GOT3 (cell line): ENCODE data around the gene CUBN.
"Not testable (repeated sequence)": the region's sequence is repeated elsewhere in the genome, so short reads cannot be mapped to it uniquely, and the experiment has no call there.

Experiments used
- DNase-seq: peaks from one replicate; lab custom pipeline; 2025; ENCODE audit warnings: mixed read lengths; lab: John Stamatoyannopoulos, UW

The CUBN gene

GRCh38 chr10:16867556-16867955, 262.1 kb downstream of the CUBN start:
- DNase-seq: no peak

- no peak for DNase-seq
Observed at GRCh38 chr10:16866541-16867275, 262.9 kb downstream of the CUBN start.

- DNase-seq: no peak
Observed at GRCh38 chr10:16865766-16866165, 263.8 kb downstream of the CUBN start.

- no peak for DNase-seq
Observed at GRCh38 chr10:16863766-16864165, 265.8 kb downstream of the CUBN start.

- DNase-seq: no peak
Observed at GRCh38 chr10:16857419-16857818, 272.2 kb downstream of the CUBN start.

- DNase-seq: no peak
Observed at GRCh38 chr10:16856567-16856966, 273.0 kb downstream of the CUBN start.

GRCh38 chr10:16856092-16856491, 273.5 kb downstream of the CUBN start:
- no peak for DNase-seq

- DNase-seq: no peak
Observed at GRCh38 chr10:16854623-16855022, 275.0 kb downstream of the CUBN start.

- DNase-seq: no peak
Observed at GRCh38 chr10:16853809-16854208, 275.8 kb downstream of the CUBN start.

GRCh38 chr10:16853201-16853600, 276.4 kb downstream of the CUBN start:
- no peak for DNase-seq

- no peak for DNase-seq
Observed at GRCh38 chr10:16852624-16853023, 277.0 kb downstream of the CUBN start.

GRCh38 chr10:16848562-16849154, 281.0 kb downstream of the CUBN start:
- no peak for DNase-seq

GRCh38 chr10:16847644-16848043, 282.0 kb downstream of the CUBN start:
- no peak for DNase-seq

- no peak for DNase-seq
Observed at GRCh38 chr10:16845248-16845647, 284.4 kb downstream of the CUBN start.

GRCh38 chr10:16843252-16843870, 286.2 kb downstream of the CUBN start:
- no peak for DNase-seq

GRCh38 chr10:16835228-16835627, 294.4 kb downstream of the CUBN start:
- no peak for DNase-seq

- no peak for DNase-seq
Observed at GRCh38 chr10:16832351-16833080, 297.1 kb downstream of the CUBN start.

- DNase-seq: peak; percentile 8
Observed at GRCh38 chr10:16828701-16829175, 300.9 kb downstream of the CUBN start.

- peak; percentile 14 for DNase-seq
Observed at GRCh38 chr10:16828114-16828568, 301.5 kb downstream of the CUBN start.

GRCh38 chr10:16827474-16827873, 302.1 kb downstream of the CUBN start:
- not testable (repeated sequence) for DNase-seq

- no peak for DNase-seq
Observed at GRCh38 chr10:16822726-16823360, 306.8 kb downstream of the CUBN start.

GRCh38 chr10:16822027-16822426, 307.6 kb downstream of the CUBN start:
- no peak for DNase-seq
